PC-9 (cell line): Measurements from ENCODE around the gene FBXW12.

Source experiments
- EZH2 ChIP-seq: fragments of 200-600 bp; sonication (generic); IDR thresholded peaks from 2 replicates; pipeline ENCODE4 v1.8.0; 2017; ENCODE audit warnings: antibody characterized with exemption, low read depth
- TF ChIP-seq, protein P1 (sequence below): fragments of 200-600 bp; sonication (generic); conservative IDR thresholded peaks from 2 replicates; pipeline ENCODE4 v1.6.1; 2017; ENCODE audit warnings: mixed run types, antibody characterized with exemption, mild to moderate bottlenecking, moderate library complexity

DNA sequence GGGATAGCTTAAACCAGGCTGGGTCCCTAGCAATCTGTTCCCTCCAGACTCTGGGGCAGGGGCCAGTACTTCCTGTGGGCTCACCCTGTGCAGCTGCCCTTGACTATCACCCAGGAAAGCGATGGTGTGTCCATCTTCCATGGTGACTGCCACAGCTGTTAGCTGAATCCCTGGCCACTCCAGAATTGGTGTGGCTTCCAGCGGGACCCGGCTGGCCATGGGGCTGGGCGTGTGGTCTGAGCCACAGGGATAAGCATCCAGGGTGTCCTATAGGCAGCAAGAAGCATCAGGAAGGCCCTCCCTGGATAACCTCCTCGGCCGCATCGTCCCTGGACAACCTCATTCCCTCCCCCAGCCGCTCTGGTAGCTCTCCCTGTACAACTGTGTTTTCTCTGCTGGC is 50.7 kb downstream of the FBXW12 start:
- TF ChIP-seq, protein P1, sequence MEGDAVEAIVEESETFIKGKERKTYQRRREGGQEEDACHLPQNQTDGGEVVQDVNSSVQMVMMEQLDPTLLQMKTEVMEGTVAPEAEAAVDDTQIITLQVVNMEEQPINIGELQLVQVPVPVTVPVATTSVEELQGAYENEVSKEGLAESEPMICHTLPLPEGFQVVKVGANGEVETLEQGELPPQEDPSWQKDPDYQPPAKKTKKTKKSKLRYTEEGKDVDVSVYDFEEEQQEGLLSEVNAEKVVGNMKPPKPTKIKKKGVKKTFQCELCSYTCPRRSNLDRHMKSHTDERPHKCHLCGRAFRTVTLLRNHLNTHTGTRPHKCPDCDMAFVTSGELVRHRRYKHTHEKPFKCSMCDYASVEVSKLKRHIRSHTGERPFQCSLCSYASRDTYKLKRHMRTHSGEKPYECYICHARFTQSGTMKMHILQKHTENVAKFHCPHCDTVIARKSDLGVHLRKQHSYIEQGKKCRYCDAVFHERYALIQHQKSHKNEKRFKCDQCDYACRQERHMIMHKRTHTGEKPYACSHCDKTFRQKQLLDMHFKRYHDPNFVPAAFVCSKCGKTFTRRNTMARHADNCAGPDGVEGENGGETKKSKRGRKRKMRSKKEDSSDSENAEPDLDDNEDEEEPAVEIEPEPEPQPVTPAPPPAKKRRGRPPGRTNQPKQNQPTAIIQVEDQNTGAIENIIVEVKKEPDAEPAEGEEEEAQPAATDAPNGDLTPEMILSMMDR = no peak
- TF ChIP-seq EZH2 = no peak
